ENCODE results near the gene TMEM190.

Gene TMEM190

DNA sequence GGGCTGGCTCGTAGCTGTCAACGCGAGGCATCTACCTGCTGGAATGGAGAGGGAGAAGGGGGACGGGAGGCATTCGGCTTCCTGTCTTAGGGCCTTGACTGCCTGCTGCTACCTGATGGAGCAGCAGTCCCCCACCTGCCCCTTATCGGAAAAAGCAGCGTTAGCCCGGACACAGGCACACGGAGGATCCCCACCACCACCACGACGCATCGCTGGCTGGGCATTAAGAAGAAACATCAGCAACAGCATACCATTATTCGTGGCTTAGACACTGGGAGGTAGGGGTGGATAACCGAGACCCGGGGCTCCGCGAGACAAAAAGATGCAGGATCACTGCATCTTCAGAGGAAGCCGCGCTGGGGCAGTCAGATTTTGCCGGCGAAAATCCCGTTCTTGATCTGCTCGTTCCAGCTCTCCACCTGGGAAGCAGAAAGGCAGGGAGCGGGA lies 23.2 kb upstream of the TMEM190 start:
- no peak overlapping the region for H3K27ac ChIP-seq
- peak overlapping the region; percentile 70 for H3K4me3 ChIP-seq
- TF ChIP-seq CTCF (IDR thresholded peaks at IDR 0.05) = no peak
- no peak for DNase-seq (ENCODE audit: low spot score)

- Histone ChIP-seq H3K4me3 (peak overlapping the region; percentile 70), H3K27ac (no peak overlapping the region)
- TF ChIP-seq CTCF (IDR thresholded peaks at IDR 0.05) = no peak
- no peak for DNase-seq (ENCODE audit: low spot score)
Measured at GRCh38 chr19:55353803-55354697, 22.6 kb upstream of the TMEM190 start.

DNA sequence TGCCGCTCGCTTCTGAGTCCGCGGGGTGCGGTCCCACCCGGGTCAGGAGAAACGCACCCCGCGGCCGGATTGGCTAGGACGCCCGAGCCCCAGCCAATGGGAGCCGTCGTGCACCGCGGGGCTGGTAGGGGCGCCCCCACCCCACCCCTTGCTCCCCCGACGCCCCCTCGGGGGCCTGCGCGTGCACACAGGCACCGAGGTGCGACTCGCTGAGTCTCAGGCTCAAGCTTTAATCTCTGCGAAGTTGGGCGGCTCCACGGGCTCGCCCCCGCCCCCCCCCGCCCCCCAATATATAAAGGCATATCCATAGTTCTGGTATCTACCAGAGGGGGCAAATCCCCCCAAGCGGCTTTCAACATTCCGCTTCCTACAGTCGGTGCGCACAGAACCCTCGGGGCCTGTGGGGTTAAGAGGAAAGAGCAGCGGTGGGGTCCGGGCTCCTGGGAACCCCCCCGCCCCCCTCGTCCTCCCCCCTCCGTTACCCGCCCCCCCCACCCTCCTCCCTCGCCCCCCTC lies 21.9 kb upstream of the TMEM190 start, which contains the start of gene COX6B2:
COX6B2 (minus strand) TSS at position 22 of the 515 bp plus-strand sequence. CDS start 198 bp downstream, outside the sequence.
- TF ChIP-seq CTCF (IDR thresholded peaks at IDR 0.05) = no peak
- H3K27ac ChIP-seq = no peak within 1 kb of the TSS
- H3K4me3 ChIP-seq = peak within 1 kb of the TSS; percentile 70
- no peak for DNase-seq (ENCODE audit: low spot score)

DNA sequence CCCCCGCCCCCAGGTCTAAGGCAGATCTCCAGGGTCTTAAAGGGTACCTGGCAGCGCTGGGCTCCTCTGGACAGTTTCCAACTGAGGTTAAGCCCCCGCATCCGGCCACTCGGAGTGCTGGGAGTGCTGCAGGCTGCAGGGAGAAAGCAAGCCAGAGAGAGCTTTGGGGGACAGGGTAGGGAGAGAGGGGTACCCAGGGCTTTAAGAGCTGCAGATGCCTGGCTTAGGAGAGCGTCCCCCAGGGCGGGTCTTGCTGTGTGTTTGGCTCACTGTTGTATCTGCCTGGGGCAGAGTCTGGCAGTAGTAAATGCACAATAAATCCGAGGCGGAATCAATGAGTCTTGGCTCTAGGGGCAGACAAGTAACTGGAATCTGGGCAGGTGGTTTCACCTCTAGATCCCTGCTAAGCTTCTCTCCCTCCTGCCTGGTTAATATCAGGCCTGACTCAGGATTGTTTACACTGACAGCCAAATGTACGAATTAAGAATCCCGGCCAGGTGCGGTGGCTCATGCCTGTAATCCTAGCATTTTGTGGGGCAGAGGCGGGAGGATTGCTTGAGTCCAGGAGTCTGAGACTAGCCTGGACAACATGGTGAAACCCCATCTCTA lies 21.3 kb upstream of the TMEM190 start:
- DNase-seq (ENCODE audit: low spot score) = no peak
- H3K27ac ChIP-seq = no peak overlapping the region
- H3K4me3 ChIP-seq = no peak overlapping the region
- no peak for TF ChIP-seq CTCF (IDR thresholded peaks at IDR 0.05)

- no peak for TF ChIP-seq CTCF (IDR thresholded peaks at IDR 0.05)
- no peak overlapping the region for H3K27ac ChIP-seq
- no peak for DNase-seq (ENCODE audit: low spot score)
- no peak overlapping the region for H3K4me3 ChIP-seq
Measured at GRCh38 chr19:55358493-55358892, 18.1 kb upstream of the TMEM190 start.

DNA sequence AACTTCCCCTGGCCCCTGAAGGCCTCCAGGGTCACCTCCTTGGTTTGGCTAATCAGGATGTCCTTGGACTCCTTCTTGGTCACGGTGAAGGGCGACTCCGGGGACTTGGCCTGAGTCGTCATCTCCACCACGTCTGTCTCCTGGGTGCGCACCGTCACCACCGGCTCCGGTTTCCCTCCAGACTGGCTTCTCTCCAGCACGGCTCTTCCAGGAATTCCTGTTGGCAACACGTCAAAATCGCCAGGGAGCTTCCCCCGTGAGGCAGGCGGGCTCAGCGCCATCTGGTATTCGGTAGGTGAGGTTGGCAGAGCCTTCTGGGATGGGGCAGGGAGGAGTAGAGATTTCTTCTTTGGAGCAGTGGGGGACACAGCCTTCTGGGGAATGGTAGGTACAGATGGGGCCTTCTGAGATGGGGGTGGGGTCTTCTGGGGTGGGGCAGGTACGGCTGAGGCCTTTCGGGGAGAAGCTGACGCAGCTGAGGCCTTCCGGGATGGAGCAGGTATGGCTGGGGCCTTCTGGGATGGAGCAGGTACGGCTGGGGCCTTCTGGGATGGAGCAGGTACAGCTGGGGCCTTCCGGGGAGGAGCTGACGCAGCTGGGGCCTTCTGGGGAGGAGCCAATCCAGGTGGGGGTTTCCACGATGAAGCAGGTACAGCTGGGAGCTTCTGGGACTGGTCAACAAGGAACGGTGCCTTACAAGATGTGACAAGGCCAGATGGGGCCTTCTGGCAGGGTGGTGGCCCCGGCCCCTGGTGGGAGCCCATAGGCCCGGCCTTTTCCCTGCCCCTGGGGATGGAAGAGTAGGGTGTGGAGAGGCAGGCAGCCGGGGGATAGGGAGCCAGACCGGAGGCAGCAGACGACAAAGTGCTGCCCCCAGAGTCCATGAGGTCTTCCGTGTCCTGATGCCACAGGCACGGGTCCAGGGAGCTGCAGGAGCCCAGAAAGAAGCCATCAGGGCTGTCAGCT lies 17.4 kb upstream of the TMEM190 start:
- no peak for TF ChIP-seq CTCF (IDR thresholded peaks at IDR 0.05)
- Histone ChIP-seq H3K27ac (no peak overlapping the region), H3K4me3 (no peak overlapping the region)
- no peak for DNase-seq (ENCODE audit: low spot score)

Measured in coronary artery (tissue), 2 donors.